GM19455 (cell line): Measurements from ENCODE around the gene ADISSP.

Source experiments
- ATAC-seq: cut with Tn5 transposase; IDR thresholded peaks from one replicate; pipeline ENCODE4 v1.9.1; 2021; ENCODE audit not compliant: unreplicated experiment

The ADISSP gene

GRCh38 chr20:3767427-3768341 lies at the start of gene ADISSP:
TSS of gene ADISSP (minus strand) at chr20:3767753. CDS start at chr20:3760100, 7,653 bp downstream.
- ATAC-seq, result peak; percentile 88

- ATAC-seq, result no peak
Observed at GRCh38 chr20:3815703-3816315, 48.3 kb upstream of the ADISSP start.

GRCh38 chr20:3814928-3815495 lies 47.5 kb upstream of the ADISSP start:
- no peak for ATAC-seq

- no peak for ATAC-seq
Observed at GRCh38 chr20:3813848-3814581, 46.5 kb upstream of the ADISSP start.

- ATAC-seq, result no peak
Observed at GRCh38 chr20:3812975-3813847, 45.7 kb upstream of the ADISSP start.

- ATAC-seq, result no peak
Observed at GRCh38 chr20:3812259-3812681, 44.7 kb upstream of the ADISSP start.

- ATAC-seq, result no peak
Observed at GRCh38 chr20:3811467-3812258, 44.1 kb upstream of the ADISSP start.

- ATAC-seq, result no peak
Observed at GRCh38 chr20:3808544-3808943, 41.0 kb upstream of the ADISSP start.

GRCh38 chr20:3804781-3805180 lies 37.2 kb upstream of the ADISSP start:
- no peak for ATAC-seq

- no peak for ATAC-seq
Observed at GRCh38 chr20:3804254-3804751, 36.8 kb upstream of the ADISSP start.

- no peak for ATAC-seq
Observed at GRCh38 chr20:3803854-3804253, 36.3 kb upstream of the ADISSP start.

GRCh38 chr20:3803289-3803688 lies 35.7 kb upstream of the ADISSP start:
- ATAC-seq, result no peak

- no peak for ATAC-seq
Observed at GRCh38 chr20:3802524-3803239, 35.1 kb upstream of the ADISSP start.

- ATAC-seq, result no peak
Observed at GRCh38 chr20:3801846-3802245, 34.3 kb upstream of the ADISSP start.

- ATAC-seq, result no peak
Observed at GRCh38 chr20:3801299-3801698, 33.7 kb upstream of the ADISSP start.

GRCh38 chr20:3800878-3801260 lies 33.3 kb upstream of the ADISSP start:
- no peak for ATAC-seq

GRCh38 chr20:3800256-3800877 lies 32.8 kb upstream of the ADISSP start:
- no peak for ATAC-seq

GRCh38 chr20:3798908-3799248 lies 31.3 kb upstream of the ADISSP start:
- ATAC-seq, result no peak
